ENCODE data around the gene CHKB. TPM values are rescaled to one million over a fixed set of nuclear protein-coding genes. Genes with fewer than 3 reads are reported as not detected.

Gene CHKB
- total RNA-seq, 1 experiment from 2014 or later = 55.1 TPM

- RAD21 ChIA-PET (ENCODE audit: low non-redundant PET in 1 of 2, low total read pairs in 2 of 2, uncharacterized antibody in 2 of 2, unreplicated experiment in 2 of 2) = no interaction called here
- CTCF ChIA-PET = interaction anchor here (0.9 to 1.2 kb wide), 2 partner anchors 64 to 67 kb away, joined by 3 read pairs; no protein-coding TSS in a partner anchor
- Histone ChIP-seq H3K9me2 (ENCODE audit: insufficient read depth) (no peaks in the 10 kb centered on the region), H3K27ac (ENCODE audit: low read depth, low read length) (peak overlapping the region; percentile 61), H3K9me3 (ENCODE audit: control insufficient read depth in 1 of 2, insufficient read depth in 1 of 2, low read depth in 1 of 2, low read length in 2 of 2) (no peaks in the 10 kb centered on the region), H4K20me1 (ENCODE audit: insufficient read depth) (no peaks in the 10 kb centered on the region), H3K4me1 (ENCODE audit: control insufficient read depth in 1 of 2, insufficient read depth in 2 of 2, low read length in 2 of 2) (peaks cover 10 to 42% of the 10 kb centered on the region in 2 experiments; a peak in 3 of 4 replicates), H3K27me3 (ENCODE audit: insufficient read depth, low read length) (0 out of 2 replicates have a peak, but pooled peaks cover under 1% of the 10 kb centered on the region), H3K4me3 (replicated peaks in 1 of 2; ENCODE audit: low read depth in 1 of 2, low read length in 2 of 2) (peak overlapping the region; percentile 71 to 88), H3K4me2 (ENCODE audit: low read length) (peak overlapping the region; percentile 99), H3K9ac (ENCODE audit: low read length) (peak overlapping the region; percentile 75), H3K79me2 (ENCODE audit: insufficient read depth, low read length) (no peaks in the 10 kb centered on the region), H3K36me3 (ENCODE audit: control insufficient read depth in 1 of 2, insufficient read depth in 2 of 2, low read length in 2 of 2) (no peaks in the 10 kb centered on the region), H2AFZ (ENCODE audit: low read depth, low read length, poor library complexity, severe bottlenecking) (no peak overlapping the region)
- no TSS peak for BruUV-seq (replicated peaks)
- no peak for DNase-seq (ENCODE audit: low read depth, low spot score)
- intact Hi-C loops (cut with micrococcal nuclease) = loop anchor here (2.0 kb wide), 1 partner anchor 64 kb away; no protein-coding TSS in a partner anchor
- no peak for TF ChIP-seq ZBTB33 (IDR thresholded peaks at IDR 0.05; ENCODE audit: extremely low read depth, insufficient replicate concordance, low read length)
- no peak for TF ChIP-seq EZH2 (IDR thresholded peaks at IDR 0.05)
- TF ChIP-seq ELF1 (IDR thresholded peaks at IDR 0.05; ENCODE audit: borderline replicate concordance, low read depth) = no peak
- no peak for TF ChIP-seq MAX (IDR thresholded peaks at IDR 0.05)
- TF ChIP-seq POLR2AphosphoS5 (IDR thresholded peaks at IDR 0.05; ENCODE audit: low read depth, low read length) = no peak
- no peak; the same call in 1 of the 2 replicates for TF ChIP-seq ZFX (IDR thresholded peaks at IDR 0.05)
- no peak for TF ChIP-seq ZNF274 (IDR thresholded peaks at IDR 0.05; ENCODE audit: low read depth, low read length)
- no peak for TF ChIP-seq EZH2phosphoT487 (IDR thresholded peaks at IDR 0.05; ENCODE audit: borderline replicate concordance)
- no peak for ATAC-seq
- POLR2A ChIA-PET = no interaction called here
These were observed 44.4 kb upstream of the CHKB start for GRCh38 chr22:50626850-50627641.
